RPMI7951 (cell line): Measurements from ENCODE around the gene CD48. TPM values are rescaled to one million over a fixed set of nuclear protein-coding genes. Genes with fewer than 3 reads are reported as not detected.

Experiments
- DNase-seq: peaks from one replicate; pipeline ENCODE4 v3.0.0-alpha.2; 2012; ENCODE audit warnings: low read depth
- total RNA-seq: library from RNA; depleted of rRNA; stranded (reverse); fragments of >200 nt; shearing (Covaris generic); gene quantifications from 2 replicates; pipeline ENCODE4 v1.2.3, GENCODE V29; 2014; rRNA removed

CD48 gene, protein sequence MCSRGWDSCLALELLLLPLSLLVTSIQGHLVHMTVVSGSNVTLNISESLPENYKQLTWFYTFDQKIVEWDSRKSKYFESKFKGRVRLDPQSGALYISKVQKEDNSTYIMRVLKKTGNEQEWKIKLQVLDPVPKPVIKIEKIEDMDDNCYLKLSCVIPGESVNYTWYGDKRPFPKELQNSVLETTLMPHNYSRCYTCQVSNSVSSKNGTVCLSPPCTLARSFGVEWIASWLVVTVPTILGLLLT
- total RNA-seq, result not detected in 2 replicates

GRCh38 chr1:160711602-160712311 lies at the start of gene CD48:
Gene CD48, minus strand, starts transcription at chr1:160711822. Its CDS starts 59 bp downstream, at chr1:160711763.
- DNase-seq, result no peak

DNA sequence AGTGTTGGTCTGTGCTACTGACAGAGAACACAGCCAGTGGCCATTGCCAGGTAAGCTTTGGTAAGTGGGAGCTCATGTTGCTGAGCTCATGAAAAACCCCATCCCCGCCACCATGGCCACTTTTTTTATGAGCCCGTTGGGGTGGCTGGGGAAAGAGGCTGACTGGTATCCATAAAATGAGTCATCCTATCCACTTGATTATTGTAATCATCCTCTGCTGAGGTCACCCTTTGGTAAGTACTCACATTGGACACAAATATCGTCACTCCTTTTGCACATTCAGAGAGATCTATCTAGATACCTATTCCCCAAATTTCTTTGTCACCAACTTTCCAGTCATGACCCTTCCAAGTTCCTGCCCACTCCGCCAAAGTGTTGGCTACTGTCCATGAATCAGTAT lies 49.4 kb upstream of the CD48 start:
- no peak for DNase-seq

GRCh38 chr1:160759740-160760139 lies 48.1 kb upstream of the CD48 start:
- DNase-seq, result no peak

- DNase-seq, result no peak
Observed at GRCh38 chr1:160758521-160758920, 46.9 kb upstream of the CD48 start.

GRCh38 chr1:160756849-160757201 lies 45.2 kb upstream of the CD48 start:
- DNase-seq, result no peak

DNA sequence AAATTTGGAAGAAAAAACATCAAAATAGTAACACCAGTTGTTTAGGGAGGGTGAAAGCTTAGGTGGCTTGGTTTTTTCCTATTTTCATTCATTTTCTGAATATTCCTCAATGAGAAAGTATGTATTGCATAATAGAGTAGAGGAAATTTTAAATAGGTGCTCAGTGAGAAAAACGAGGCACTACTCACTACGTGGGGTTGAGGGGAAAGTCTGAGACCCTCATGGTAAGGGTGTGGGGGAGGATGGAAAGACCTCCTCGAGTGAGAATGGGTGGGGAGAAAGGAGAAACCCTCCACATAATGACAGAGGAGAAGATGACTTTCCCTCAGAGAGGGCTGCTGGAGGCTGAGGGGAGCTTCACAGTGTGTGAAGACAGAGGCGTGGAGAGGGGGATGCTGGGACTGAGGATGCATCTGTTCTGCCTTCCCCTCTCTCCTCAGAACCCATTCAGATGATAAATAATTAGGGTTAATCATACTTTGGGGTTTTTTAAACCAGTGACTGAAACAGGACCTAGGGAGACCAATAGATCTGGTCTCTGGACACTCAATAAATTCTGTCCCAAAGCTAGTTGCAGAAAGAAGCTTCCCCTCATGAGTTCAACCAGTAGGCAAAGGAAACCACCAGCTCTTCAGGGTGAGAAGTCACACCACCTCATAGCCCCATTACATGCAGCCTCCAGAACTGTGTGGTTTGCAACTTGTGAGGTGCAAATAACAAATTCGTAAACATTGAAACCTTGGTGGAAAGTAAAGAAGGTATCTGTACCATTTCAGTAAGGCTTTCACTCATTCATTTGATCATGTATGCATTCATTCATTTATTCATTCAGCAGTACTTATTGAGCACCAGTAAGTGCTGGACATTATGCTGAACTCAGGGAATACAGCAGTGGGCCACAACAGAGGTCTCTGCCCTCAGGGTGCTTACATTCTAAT lies 44.6 kb upstream of the CD48 start:
- DNase-seq, result no peak

GRCh38 chr1:160755461-160755860 lies 43.8 kb upstream of the CD48 start:
- DNase-seq, result no peak

DNA sequence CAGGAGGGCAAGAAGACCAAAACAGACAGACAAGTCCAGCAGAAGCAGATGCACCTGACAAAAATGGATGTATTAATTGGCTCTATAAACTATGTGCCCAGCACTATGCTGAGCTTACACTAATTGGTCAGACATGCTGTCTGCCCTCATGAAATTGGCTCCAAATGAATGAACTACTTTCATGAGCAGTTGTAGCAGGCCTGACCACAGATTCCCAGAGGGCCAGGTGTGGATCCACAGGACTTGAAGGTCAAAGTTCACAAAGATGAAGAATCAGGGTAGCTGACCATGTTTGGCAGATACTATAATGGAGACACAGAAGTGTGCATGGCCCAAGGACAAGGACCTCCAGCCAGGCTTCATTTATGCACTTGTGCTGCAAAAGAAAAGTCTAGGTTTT lies 42.0 kb upstream of the CD48 start:
- DNase-seq, result no peak

GRCh38 chr1:160752924-160753323 lies 41.3 kb upstream of the CD48 start:
- DNase-seq, result no peak

DNA sequence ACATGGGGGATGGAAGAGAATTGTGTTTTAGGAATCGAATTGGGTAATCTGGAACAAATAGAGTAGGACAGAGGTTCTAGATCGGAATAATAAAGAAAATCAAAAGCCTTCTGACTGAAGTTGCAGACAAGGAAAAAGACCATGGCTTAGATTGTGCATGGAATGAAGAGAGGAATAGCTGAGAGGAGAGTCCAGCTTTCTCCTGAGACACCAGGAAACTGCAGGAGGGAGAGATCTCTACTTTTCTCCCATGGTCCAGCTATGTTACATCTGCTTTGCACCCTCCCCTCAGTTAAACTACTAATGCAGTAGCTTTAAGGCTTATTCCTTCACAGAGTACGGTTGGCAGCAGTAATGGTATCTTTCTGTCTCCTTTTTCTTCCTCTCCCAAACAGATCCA lies 40.8 kb upstream of the CD48 start:
- no peak for DNase-seq

GRCh38 chr1:160750608-160751007 lies 39.0 kb upstream of the CD48 start:
- no peak for DNase-seq

GRCh38 chr1:160748878-160749269 lies 37.3 kb upstream of the CD48 start:
- peak; percentile 3 for DNase-seq

- DNase-seq, result peak; percentile 24
Observed at GRCh38 chr1:160748181-160748877, 36.7 kb upstream of the CD48 start.

DNA sequence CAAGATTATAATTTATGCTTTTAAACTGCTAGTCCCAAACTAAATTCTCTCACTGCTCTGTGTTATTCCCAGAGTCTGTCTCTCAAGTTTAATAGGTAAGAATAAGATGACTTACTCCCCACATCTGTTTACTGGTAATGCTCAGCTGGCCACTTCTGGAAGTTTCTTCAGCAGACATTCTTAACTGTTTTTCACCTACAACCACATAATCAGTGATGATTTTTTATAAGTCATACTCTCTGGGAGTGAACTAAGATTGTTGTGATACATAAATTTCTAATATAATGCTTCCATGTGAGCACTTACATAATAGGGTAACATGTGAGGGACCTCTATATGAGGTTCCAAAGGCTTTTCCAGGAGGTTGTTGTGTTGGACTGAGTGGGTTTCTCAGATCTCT lies 36.1 kb upstream of the CD48 start:
- no peak for DNase-seq

- DNase-seq, result no peak
Observed at GRCh38 chr1:160746836-160747500, 35.3 kb upstream of the CD48 start.

- no peak for DNase-seq
Observed at GRCh38 chr1:160745551-160745950, 33.9 kb upstream of the CD48 start.

GRCh38 chr1:160744852-160745520 lies 33.4 kb upstream of the CD48 start:
- DNase-seq, result no peak

GRCh38 chr1:160744199-160744851 lies 32.7 kb upstream of the CD48 start:
- DNase-seq, result no peak

GRCh38 chr1:160743266-160743665 lies 31.6 kb upstream of the CD48 start:
- no peak for DNase-seq

DNA sequence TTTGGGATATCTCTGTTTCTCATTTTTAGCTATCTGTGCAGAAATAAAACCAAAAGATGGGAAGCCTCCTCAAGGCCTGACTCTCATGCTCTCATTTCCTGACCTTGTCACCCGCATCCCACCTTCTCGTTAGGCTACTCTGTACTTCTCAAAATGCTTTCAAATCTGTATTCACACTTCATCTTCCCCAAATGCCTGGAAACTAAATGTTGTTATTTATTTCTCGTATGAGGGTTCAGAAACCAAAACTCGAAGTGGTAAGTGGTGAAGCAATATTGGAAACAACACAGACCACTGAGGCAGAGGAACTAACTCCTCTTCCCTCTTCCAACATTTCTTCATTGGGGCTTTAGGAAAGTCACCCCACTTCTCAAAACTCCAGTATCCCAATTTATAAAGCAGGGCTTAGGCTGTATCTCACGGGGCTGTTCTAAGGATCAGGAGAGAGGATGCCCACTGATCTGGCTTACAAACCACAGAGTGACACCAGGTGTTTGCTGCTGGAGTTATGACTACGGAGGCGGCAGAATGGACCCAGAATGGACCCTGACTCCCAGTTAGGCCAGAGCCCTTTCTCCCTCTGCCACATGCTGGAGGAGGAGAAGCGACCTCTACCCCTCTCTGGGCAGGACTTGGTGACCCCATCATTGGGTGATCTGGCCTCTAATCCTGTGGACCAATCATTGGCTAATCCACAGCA lies 31.0 kb upstream of the CD48 start:
- DNase-seq, result no peak
